Measurements from ENCODE around the gene SELE.

The SELE gene, protein sequence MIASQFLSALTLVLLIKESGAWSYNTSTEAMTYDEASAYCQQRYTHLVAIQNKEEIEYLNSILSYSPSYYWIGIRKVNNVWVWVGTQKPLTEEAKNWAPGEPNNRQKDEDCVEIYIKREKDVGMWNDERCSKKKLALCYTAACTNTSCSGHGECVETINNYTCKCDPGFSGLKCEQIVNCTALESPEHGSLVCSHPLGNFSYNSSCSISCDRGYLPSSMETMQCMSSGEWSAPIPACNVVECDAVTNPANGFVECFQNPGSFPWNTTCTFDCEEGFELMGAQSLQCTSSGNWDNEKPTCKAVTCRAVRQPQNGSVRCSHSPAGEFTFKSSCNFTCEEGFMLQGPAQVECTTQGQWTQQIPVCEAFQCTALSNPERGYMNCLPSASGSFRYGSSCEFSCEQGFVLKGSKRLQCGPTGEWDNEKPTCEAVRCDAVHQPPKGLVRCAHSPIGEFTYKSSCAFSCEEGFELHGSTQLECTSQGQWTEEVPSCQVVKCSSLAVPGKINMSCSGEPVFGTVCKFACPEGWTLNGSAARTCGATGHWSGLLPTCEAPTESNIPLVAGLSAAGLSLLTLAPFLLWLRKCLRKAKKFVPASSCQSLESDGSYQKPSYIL

DNA sequence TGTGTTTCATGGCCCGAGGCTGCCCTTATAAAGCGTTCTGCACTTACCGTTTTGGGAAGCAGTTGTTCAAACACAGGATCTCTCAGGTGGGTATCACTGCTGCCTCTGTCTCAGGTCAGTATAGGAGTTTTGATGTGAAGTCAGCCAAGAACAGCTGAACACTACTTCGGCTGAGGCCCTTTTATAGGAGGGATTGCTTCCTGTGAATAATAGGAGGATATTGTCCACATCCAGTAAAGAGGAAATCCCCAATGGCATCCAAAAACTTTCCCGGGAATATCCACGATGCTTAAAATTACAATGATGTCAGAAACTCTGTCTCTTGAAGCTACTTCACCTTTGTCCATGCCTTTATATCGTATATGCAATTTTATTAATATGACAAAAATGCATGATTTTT lies at the start of gene SELE:
TSS of gene SELE (minus strand) at position 156 of the 400 bp plus-strand sequence. CDS start 467 bp downstream, outside the sequence.
- DNase-seq = no peak

DNA sequence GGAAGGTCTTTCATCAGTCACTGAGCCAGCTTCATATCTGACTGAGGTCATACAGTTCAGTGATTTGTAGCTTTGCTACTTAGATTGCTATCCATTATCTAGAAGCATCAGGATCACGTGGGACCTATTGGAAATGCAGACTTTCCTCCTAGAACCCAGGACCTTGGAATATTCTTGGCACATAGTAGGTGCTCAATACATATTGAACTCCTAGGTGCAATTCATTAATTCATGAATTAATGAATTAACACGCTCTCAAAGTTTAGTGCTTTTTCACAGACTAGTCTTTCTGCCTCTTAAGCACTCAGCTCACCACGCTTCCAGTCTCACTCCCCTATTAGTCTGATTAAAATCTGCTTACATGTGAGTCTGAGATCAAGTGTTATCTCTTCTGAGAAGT lies 48.7 kb upstream of the SELE start:
- DNase-seq = no peak

DNA sequence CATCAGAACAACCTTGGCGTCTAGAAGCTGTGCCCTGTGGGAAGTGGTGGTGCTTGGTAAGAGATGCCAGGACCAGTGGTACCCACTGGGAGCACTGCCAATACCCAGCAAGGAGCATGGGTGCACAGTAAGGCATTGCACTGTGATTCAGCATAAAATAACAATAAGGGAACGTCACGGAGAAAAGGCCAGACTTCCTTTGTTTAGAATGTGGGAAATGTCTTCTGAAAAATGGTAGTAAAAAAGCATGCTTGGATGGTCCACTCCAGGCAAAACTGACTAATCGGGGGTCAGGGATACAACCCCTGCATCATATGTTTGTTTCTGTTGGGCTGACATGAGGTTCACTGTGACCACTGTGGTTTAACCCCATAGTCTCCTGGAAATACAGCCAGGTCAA lies 46.1 kb upstream of the SELE start:
- no peak for DNase-seq

DNA sequence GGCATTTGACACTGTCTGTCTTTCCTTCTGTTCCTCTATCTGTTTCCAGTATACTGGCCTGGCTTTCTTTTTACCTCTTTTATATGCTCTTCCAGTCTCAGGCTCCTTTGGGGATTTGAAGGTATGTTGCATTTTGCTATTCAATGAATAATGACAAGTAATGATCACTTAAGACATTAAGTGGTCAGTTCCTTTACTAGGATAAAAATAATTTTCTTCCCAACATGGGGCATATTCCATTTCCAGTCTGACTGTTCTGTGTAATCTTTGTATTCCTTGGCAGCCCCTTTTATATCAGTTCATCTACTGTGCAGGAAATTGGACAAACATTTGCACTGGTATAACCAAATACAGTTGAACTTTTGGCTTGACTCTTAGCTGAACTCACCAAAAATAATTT lies 45.3 kb upstream of the SELE start:
- no peak for DNase-seq

DNA sequence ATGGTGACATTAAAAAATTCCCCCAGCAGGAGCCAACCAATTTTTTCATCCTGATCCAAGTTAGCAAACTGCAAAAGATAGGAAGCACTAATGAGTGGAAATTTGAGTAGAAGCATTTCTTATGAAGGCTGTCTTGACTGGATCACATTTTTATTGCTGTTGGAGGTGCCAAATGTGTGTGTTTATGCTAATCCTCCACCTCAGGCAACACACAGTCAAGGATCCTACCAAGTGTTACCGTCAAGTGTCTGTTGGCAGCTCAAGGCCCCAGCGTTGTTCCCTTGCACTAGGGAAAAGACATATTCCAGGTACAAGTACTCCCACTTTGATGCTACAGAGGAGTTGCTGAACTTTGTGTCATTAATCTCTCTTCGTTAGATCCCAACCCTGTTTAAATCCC lies 42.6 kb upstream of the SELE start:
- DNase-seq = no peak

DNA sequence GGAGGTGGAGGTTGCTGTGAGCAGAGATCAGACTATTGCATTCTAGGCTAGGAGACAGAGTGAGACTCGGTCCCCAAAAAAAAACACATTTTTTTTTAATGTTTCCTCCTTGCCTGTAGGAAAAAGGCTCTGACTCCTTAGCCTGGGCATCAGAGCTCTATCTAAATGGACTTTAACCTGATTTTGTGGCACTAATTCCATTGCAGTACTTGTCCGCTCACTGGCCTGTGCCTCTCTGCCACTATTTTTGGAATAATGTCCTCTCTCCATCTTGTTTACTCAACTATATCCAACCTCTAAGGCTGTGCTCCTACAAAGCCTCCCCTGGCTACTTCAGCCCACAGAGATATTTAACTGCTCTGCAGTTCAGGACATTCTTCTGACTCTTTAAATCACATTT lies 34.3 kb upstream of the SELE start:
- DNase-seq = no peak

DNA sequence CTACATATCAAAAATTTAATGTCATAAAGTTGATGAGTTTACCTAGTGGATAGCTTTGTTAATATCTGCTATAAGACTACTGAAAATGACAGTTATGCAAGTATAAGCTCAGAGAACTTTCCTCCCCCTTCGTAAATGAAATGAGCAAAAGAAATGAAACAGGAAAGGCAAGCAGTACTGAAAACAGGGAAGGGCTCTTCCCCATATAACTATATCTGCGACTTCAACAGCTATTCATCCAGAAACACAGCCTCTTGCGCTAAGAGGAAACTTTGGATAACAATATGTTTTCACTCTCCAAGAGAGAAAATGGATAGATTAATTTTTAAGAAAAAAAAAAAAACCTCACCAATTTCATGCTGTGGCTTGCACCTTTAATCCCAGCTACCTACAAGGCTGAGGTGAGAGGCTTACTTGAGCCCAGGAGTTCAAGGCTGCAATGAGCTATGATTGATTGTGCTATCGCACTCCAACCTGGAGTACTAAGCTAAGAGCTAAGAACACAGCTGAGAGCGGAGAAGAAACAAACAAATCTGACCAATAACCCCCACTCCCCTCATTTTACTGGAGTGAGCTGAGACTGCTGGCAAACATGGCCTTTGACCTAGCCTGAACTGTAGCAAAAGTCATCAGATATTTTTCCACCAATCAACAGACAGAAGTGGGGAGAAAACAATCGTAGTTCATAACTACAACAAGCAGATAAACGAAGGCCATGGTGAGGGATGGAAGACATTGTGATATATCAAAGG lies 31.9 kb upstream of the SELE start:
- DNase-seq = no peak

DNA sequence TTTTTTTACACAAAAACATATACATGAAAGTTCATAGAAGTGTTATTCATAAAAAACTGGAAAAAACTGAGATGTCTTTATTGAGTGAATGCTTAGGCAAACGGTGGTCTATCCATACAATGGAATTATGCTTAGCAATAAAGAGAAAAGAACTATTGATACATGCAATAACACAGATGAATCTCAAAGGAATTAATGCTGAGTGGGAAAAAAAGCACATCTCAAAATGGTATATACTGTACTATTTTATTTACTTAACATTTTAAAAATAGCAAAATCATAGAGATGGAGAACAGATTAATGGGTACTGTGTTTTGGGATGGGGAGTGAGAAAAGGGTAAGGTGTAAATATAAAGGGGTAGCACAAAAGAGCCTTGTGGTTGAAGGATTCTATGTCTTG lies 31.0 kb upstream of the SELE start:
- no peak for DNase-seq

DNA sequence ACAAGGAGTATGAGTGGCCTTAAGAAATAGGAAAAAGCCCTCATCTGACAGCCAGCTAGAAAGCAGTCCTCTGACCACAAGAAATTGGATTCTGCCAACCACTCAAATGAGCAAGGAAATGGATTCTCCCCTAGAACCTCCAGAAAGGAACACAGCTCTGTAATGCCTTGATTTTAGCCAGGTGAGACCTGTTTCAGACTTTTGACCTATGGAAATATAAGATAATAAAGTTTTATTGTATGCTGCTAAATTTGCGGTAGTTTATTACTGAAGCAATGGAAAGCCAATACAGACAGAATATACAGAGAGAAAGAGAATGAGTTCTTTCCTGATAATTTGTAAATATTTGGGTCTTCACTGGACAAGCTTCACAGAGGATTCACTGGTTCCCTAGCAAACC lies 28.8 kb upstream of the SELE start:
- no peak for DNase-seq

DNA sequence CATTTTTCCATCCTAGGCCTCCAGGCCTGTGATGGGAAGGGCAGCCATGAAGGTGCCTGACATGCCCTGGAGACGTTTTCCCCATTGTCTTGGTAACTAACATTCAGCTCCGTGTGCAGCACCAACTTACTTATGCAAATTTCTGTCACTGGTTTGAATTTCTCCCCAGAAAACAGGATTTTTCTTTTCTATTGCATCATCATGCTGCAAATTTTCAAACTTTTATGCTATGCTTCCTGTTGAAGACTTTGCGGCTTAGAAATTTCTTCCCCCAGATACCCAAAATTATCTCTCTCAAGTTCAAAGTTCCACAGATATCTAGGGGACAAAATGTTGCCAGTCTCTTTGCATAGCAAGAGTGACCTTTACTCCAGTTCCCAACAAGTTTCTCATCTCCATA lies 25.2 kb upstream of the SELE start:
- no peak for DNase-seq

DNA sequence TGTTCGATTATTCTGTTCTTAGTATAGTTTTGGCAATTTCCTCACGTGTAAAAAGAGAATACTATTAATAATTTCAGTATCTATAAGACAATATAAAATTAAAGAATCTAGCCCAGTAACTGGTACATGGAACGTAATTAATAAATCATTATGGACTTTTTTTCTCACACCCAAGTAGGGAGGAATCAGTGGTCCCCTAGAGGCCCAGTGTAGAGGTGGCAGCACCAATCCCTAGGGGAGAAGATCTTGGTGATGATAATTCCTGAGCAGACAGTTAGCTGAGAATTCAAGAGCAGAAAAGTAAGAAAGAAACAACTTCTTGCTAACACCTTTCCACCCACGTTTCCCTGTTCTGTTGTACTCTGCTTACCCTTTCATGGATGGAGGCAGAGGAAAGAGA lies 19.7 kb upstream of the SELE start:
- DNase-seq = no peak

DNA sequence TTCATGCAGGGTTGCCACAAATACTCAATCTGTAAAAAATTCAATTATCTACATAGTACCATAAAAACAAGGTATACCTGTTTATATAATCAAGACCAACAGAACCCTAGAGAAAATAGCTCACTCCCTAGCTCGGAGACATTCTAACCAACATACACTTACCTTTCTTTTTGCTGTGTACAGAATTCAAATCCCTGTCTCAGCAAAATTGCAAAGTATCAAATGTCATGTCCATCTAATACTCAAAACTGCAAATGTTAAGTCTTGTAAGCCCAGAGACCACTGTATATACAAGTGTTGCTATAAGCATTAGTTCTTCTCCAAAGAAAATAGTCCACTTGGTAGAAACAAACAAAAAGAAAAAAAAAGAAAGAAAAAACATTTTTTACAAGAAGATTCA lies 16.2 kb upstream of the SELE start:
- no peak for DNase-seq

DNA sequence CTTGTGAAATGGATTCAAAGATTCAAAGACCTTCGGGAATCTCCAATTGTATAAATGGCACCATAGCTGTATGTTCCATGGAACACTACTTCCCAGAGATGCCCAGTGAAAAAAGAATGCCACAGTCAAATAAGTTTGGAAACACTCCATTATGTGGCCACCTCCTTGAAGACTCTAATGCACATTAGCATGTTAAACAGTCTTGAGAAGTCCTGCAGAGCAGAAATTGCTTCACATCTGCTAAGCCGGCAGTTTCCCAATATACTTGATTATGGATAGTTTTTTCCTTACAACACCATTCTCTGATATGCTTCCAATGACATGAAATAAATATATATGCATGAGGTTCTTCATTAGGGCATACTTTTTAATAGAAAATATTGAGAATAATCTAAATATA lies 12.7 kb upstream of the SELE start:
- no peak for DNase-seq

DNA sequence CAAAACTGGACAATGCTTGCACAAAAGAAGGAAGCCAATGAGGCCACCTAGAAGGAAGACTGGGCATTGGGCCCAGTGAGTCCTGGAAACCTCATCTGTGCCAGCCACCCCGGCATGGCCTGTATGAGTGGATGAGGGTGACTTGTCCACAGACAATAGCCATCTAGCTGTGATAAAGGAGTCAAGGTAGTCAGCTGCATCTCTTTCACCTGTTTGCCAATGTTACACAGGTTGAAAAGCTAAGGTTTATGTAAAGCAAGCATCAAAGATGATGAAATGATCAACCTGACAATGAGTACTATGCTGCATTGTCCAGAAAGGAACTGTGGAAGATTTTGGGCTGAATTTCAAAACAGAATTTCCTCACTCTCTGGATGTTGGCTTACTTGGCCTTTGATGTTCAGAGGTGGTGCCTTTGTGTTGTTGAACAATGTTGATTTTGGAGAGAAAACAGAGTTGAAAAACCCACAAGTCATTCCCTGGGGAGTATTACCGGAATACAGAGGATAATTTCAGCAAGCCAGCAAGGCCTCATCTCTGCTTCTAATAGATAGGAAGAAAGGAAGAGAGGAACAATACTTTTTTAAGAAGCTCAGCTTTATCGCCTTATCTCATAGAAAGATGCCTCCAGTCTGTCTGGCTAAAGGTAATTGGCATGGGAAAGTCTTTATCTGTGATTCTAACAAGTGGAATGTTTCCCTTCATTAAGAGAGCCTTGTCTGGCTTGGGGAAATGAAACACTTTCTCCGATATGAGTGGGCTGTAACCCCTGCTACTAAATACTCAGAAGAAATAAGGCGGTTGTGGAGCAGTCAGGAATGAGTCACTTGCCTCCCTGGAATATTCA lies 11.4 kb upstream of the SELE start:
- DNase-seq = no peak

DNA sequence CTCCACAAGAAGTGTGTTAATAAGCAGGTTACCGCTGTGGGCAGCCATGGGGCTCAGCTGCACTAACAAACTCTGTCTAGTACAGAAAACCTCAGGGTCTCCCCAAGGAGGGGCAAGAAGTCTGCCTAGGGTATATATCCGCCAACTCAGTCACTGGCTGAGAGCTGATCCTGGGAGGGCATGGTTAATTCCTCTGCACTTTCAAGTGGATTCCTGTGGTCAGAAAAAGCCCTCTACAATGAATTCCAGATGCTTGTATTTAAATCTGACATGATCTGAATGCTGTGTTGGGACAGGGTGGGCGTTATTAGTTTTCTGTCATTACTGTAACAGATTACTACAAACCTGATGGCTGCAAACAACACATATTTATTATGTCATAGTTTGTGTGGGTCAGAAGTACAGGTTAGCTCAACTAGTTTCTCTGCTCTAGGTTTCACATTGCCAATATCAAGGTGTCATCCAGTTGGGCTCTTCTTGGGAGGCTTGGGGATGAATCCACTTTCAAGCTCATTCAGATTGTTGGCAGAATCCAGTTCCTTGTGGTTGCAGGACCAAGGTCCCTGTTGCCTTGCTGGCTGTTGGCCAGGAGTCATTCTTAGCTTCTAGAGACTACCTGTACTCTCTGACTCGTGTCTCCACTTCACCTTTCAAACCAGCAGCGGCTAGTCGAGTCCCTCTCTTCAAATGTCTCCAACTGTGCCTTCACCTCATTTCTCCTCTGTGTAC lies 8.0 kb upstream of the SELE start:
- DNase-seq = no peak

DNA sequence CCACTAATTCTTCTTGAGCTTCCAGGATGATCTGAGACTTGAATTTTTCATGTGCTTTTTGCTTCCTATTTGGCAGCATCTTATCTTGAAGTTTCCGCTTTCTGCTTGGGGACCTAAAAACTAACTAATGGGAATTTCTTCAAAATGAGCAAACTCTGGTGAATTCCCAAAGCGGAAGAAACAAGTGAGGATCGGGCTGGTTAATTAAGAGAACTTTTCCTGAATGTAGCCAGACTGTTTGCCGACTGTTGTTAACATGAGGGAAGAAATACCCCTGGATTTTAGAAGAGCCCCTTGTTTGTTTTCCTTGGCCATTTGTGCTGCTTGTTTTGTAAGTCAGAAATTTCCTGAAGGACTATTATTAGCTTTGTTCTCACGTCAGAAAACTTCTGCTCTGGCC lies 6.1 kb upstream of the SELE start:
- no peak for DNase-seq

DNA sequence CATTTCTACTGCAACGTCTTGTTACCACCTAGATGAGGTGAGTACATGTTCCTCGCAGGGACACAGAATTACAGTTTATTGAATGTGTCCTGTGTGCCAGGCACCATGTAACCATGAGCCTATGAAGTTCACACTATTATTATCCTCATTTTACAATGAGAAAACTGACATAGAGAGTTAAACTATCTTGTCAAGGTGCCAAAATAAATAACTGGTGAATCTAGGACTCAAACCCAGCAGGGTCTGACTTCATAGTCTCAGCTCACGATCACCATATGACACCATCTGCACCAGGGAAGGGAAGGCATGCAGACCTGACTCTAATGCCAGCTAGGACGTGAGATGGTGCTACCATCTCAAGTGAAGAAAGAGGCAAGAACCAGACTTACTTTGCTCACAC lies 2.4 kb downstream of the SELE start:
- no peak for DNase-seq

DNA sequence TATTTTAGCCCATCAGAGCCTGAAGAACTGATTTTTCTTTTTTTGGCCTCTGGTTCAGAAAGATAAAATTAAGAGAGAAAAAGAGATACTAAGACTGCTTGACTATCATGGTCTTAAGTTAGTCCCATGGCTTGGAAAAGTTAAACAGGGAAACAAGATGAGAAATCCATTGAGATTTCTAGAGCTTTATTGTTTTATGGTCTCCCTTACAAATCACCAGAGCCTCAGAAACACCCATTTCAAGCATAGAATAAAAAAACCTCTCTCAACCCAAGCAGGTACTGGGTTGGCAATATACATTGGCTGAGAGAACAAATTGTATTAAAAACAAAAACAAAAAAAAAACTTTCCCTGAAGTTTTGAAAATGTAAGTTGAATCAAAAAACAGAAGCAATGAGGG lies 3.9 kb downstream of the SELE start:
- no peak for DNase-seq

DNA sequence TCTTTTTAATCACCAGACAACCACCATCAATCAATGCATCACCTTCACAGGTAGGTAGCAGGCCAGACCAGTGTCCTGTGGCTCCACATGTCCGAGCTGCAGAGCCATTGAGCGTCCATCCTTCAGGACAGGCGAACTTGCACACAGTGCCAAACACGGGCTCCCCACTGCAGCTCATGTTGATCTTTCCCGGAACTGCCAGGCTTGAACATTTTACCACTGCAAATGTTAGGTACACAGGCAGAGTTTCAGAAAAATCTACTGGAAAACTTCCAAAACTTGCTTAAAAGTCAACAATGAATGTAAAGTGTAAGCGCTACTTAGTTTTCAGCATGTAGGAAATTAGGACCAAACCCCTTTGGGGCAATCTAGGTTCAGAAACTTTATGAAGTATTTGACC lies 6.6 kb downstream of the SELE start:
- DNase-seq = no peak

DNA sequence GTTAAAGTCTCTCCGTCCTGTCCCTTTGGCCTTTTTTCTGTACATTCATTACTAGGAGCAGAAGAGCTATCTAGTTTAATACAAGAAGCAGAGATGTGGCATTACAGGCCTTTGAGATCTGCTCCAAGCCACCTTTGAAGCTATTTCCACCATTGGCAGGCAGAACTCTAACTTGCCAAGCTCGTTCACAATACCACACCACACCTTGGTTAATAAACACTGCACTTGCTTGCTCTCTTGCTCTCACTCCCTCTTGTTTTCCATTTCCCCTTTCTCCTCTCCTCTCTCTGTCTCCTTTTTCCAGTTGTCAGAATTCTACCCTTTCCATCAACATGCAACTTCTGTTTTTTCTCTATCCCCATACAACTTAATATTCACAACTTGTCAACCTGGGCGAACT lies 7.0 kb downstream of the SELE start:
- DNase-seq = no peak

DNA sequence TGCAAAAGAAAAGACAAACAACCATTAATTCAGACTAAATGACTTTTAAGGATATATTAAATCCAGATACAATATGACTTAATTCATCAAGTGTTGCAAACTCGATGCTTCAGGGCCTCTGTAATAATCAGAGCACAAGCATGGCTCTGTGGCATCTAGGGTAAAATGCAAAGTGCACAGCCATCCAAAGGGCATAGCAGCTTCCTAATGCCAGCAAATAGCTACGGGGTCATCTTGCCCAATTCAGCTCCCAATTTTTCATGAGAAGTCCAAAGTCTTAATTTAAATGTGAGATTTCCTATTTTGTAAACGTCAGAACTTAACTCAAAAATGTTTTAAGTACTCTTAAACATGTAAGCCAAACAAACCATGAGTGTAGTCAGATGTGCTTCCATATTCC lies 7.9 kb downstream of the SELE start:
- DNase-seq = no peak

DNA sequence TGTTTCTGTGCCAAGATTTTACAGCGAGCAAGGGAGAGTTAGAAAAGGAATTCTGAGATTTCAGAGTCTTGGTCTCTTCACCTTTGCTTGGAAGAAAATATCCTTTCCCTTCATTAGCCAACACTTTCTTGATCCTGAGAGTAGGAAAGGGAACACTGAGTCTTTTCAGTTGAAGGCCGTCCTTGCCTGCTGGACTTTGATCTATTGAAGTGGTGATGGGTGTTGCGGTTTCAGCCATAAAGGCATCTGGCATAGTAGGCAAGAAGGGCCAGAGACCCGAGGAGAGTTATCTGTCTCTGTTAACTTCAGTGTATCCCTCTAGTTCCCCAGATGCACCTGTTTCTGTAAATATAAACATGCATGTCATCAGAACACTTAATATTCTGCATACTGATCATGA lies 9.7 kb downstream of the SELE start:
- no peak for DNase-seq

DNA sequence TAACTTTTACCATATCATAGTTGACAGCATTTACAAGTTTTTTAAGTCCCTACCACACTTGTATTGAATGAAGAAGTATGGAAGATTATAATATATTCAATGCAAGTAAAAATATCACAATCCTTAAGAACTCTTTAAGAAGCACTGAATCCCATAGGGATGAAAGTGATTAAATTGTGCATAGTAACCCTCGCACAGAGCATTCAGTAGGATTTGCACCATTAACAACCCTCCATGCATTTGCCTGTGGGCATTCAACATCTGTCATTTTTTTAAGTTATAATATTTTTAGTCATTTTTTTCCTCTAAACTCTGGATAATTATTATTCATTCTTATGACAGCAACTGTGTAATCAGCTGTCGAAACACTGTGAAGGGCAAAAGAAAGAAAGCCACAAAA lies 10.1 kb downstream of the SELE start:
- no peak for DNase-seq

All from CD4-positive, alpha-beta T cell treated with Interleukin-15 for 1 hour (primary cell).